ENCODE data around the gene ZBTB12. TPM values are rescaled to one million over a fixed set of nuclear protein-coding genes. Genes with fewer than 3 reads are reported as not detected.

The ZBTB12 gene
- total and polyA plus RNA-seq, 2 of the 13 experiments (the other 11 are each of a cell fraction or from before 2014, with no cell fraction given) = 4.8 to 6.0 TPM

DNA sequence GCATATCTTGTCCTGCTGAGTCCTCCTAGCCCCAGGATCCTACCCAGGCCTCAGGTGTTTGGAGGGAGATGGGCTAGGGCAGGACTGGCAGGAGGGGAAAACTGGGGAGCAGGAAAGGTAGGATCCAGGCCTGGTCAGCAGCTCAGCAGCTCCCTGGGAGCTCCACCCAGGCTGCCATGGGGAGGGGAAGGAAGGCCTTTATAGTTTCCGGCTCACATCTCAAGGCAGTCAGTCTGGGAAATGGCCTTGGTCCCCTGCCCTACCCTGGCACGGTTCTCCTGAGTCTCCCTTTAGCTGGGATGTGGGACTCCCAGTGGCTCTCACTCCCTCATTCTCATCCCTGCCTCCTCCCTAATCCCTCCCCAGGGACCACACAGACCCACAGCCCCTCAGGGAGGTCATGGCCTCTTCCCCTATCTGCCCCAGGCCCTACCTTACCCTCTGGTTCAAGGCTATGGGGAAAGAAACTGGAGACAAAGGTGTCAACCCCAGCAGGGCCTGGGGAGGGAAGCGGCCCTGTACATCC, 24.7 kb downstream of the ZBTB12 start (continued):
- TF ChIP-seq, protein P1, sequence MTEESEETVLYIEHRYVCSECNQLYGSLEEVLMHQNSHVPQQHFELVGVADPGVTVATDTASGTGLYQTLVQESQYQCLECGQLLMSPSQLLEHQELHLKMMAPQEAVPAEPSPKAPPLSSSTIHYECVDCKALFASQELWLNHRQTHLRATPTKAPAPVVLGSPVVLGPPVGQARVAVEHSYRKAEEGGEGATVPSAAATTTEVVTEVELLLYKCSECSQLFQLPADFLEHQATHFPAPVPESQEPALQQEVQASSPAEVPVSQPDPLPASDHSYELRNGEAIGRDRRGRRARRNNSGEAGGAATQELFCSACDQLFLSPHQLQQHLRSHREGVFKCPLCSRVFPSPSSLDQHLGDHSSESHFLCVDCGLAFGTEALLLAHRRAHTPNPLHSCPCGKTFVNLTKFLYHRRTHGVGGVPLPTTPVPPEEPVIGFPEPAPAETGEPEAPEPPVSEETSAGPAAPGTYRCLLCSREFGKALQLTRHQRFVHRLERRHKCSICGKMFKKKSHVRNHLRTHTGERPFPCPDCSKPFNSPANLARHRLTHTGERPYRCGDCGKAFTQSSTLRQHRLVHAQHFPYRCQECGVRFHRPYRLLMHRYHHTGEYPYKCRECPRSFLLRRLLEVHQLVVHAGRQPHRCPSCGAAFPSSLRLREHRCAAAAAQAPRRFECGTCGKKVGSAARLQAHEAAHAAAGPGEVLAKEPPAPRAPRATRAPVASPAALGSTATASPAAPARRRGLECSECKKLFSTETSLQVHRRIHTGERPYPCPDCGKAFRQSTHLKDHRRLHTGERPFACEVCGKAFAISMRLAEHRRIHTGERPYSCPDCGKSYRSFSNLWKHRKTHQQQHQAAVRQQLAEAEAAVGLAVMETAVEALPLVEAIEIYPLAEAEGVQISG (CRISPR knock-in tag; IDR thresholded peaks at IDR 0.05) = no peak
- TF ChIP-seq BRCA1 (CRISPR knock-in tag; IDR thresholded peaks at IDR 0.05) = no peak
- no peak for TF ChIP-seq ZNF253 (CRISPR knock-in tag; IDR thresholded peaks at IDR 0.05; ENCODE audit: borderline replicate concordance)
- TF ChIP-seq JUND (CRISPR knock-in tag; IDR thresholded peaks at IDR 0.05) = no peak
- TF ChIP-seq TBL1XR1 (IDR thresholded peaks at IDR 0.05; ENCODE audit: borderline replicate concordance, low read length, partially characterized antibody) = no peak
- TF ChIP-seq AHR (CRISPR knock-in tag; IDR thresholded peaks at IDR 0.05) = no peak
- TF ChIP-seq, protein P2, sequence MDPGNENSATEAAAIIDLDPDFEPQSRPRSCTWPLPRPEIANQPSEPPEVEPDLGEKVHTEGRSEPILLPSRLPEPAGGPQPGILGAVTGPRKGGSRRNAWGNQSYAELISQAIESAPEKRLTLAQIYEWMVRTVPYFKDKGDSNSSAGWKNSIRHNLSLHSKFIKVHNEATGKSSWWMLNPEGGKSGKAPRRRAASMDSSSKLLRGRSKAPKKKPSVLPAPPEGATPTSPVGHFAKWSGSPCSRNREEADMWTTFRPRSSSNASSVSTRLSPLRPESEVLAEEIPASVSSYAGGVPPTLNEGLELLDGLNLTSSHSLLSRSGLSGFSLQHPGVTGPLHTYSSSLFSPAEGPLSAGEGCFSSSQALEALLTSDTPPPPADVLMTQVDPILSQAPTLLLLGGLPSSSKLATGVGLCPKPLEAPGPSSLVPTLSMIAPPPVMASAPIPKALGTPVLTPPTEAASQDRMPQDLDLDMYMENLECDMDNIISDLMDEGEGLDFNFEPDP (CRISPR knock-in tag; conservative IDR thresholded peaks at IDR 0.05) = no peak
- no peak for TF ChIP-seq ZNF672 (CRISPR knock-in tag; IDR thresholded peaks at IDR 0.05)
- TF ChIP-seq, protein P3, sequence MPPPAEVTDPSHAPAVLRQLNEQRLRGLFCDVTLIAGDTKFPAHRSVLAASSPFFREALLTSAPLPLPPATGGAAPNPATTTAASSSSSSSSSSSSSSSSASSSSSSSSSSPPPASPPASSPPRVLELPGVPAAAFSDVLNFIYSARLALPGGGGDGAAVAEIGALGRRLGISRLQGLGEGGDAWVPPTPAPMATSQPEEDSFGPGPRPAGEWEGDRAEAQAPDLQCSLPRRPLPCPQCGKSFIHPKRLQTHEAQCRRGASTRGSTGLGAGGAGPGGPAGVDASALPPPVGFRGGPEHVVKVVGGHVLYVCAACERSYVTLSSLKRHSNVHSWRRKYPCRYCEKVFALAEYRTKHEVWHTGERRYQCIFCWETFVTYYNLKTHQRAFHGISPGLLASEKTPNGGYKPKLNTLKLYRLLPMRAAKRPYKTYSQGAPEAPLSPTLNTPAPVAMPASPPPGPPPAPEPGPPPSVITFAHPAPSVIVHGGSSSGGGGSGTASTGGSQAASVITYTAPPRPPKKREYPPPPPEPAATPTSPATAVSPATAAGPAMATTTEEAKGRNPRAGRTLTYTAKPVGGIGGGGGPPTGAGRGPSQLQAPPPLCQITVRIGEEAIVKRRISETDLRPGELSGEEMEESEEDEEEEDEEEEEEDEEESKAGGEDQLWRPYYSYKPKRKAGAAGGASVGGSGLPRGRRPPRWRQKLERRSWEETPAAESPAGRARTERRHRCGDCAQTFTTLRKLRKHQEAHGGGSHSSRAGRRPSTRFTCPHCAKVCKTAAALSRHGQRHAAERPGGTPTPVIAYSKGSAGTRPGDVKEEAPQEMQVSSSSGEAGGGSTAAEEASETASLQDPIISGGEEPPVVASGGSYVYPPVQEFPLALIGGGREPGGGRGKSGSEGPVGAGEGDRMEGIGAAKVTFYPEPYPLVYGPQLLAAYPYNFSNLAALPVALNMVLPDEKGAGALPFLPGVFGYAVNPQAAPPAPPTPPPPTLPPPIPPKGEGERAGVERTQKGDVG (CRISPR knock-in tag; IDR thresholded peaks at IDR 0.05; ENCODE audit: borderline replicate concordance) = no peak
- no peak for TF ChIP-seq ZBTB20 (CRISPR knock-in tag; IDR thresholded peaks at IDR 0.05; ENCODE audit: borderline replicate concordance, low read depth)
- peak; percentile 3; the same call in 1 of the 2 replicates for TF ChIP-seq ZSCAN21 (CRISPR knock-in tag; IDR thresholded peaks at IDR 0.05; ENCODE audit: borderline replicate concordance)
- TF ChIP-seq ZNF230 (CRISPR knock-in tag; IDR thresholded peaks at IDR 0.05) = no peak
- TF ChIP-seq ZNF282 (IDR thresholded peaks at IDR 0.05; ENCODE audit: partially characterized antibody) = no peak
- TF ChIP-seq, protein P4, sequence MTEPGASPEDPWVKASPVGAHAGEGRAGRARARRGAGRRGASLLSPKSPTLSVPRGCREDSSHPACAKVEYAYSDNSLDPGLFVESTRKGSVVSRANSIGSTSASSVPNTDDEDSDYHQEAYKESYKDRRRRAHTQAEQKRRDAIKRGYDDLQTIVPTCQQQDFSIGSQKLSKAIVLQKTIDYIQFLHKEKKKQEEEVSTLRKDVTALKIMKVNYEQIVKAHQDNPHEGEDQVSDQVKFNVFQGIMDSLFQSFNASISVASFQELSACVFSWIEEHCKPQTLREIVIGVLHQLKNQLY (CRISPR knock-in tag; IDR thresholded peaks at IDR 0.05) = no peak
- 0 out of 2 replicates have a peak, but pooled peaks have one; percentile 17 for TF ChIP-seq POGZ (CRISPR knock-in tag; IDR thresholded peaks at IDR 0.05)
- TF ChIP-seq, protein P5, sequence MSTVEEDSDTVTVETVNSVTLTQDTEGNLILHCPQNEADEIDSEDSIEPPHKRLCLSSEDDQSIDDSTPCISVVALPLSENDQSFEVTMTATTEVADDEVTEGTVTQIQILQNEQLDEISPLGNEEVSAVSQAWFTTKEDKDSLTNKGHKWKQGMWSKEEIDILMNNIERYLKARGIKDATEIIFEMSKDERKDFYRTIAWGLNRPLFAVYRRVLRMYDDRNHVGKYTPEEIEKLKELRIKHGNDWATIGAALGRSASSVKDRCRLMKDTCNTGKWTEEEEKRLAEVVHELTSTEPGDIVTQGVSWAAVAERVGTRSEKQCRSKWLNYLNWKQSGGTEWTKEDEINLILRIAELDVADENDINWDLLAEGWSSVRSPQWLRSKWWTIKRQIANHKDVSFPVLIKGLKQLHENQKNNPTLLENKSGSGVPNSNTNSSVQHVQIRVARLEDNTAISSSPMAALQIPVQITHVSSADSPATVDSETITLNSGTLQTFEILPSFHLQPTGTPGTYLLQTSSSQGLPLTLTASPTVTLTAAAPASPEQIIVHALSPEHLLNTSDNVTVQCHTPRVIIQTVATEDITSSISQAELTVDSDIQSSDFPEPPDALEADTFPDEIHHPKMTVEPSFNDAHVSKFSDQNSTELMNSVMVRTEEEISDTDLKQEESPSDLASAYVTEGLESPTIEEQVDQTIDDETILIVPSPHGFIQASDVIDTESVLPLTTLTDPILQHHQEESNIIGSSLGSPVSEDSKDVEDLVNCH (CRISPR knock-in tag; IDR thresholded peaks at IDR 0.05) = no peak
- no peak for TF ChIP-seq MLLT10 (CRISPR knock-in tag; IDR thresholded peaks at IDR 0.05)
- TF ChIP-seq, protein P6, sequence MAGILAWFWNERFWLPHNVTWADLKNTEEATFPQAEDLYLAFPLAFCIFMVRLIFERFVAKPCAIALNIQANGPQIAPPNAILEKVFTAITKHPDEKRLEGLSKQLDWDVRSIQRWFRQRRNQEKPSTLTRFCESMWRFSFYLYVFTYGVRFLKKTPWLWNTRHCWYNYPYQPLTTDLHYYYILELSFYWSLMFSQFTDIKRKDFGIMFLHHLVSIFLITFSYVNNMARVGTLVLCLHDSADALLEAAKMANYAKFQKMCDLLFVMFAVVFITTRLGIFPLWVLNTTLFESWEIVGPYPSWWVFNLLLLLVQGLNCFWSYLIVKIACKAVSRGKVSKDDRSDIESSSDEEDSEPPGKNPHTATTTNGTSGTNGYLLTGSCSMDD (CRISPR knock-in tag; IDR thresholded peaks at IDR 0.05) = no peak
- TF ChIP-seq NKX3-1 (CRISPR knock-in tag; IDR thresholded peaks at IDR 0.05) = no peak

Measured in HepG2 (cell line).